ENCODE data around the gene ZNF322.
"Not testable (repeated sequence)": the region's sequence is repeated elsewhere in the genome, so short reads cannot be mapped to it uniquely, and the experiment has no call there.

- TF ChIP-seq, protein P1, sequence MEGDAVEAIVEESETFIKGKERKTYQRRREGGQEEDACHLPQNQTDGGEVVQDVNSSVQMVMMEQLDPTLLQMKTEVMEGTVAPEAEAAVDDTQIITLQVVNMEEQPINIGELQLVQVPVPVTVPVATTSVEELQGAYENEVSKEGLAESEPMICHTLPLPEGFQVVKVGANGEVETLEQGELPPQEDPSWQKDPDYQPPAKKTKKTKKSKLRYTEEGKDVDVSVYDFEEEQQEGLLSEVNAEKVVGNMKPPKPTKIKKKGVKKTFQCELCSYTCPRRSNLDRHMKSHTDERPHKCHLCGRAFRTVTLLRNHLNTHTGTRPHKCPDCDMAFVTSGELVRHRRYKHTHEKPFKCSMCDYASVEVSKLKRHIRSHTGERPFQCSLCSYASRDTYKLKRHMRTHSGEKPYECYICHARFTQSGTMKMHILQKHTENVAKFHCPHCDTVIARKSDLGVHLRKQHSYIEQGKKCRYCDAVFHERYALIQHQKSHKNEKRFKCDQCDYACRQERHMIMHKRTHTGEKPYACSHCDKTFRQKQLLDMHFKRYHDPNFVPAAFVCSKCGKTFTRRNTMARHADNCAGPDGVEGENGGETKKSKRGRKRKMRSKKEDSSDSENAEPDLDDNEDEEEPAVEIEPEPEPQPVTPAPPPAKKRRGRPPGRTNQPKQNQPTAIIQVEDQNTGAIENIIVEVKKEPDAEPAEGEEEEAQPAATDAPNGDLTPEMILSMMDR (conservative IDR thresholded peaks at IDR 0.05 in 1 of 2, IDR thresholded peaks at IDR 0.05 in 1 of 2; ENCODE audit: extremely low read depth in 1 of 2, insufficient read depth in 1 of 2, low read depth in 1 of 2, low read length in 2 of 2) = not testable (repeated sequence)
- not testable (repeated sequence) for TF ChIP-seq EZH2 (IDR thresholded peaks at IDR 0.05; ENCODE audit: borderline replicate concordance, low read length)
Observed at GRCh38 chr6:26670558-26670957, 11.0 kb upstream of the ZNF322 start.

Measured in mammary epithelial cell (primary cell).